Cardiac septum (tissue), 1 donor: ENCODE measurements around the gene RADIL. TPM values are rescaled to one million over a fixed set of nuclear protein-coding genes. Genes with fewer than 3 reads are reported as not detected.
A peak's percentile ranks its signal among the peaks of the same experiment; 100 is the strongest.

Experiments
- DNase-seq: peaks from one replicate; pipeline ENCODE4 v3.0.0-alpha.2; 2020; ENCODE audit warnings: low spot score
- intact Hi-C: fragments of 100-400 bp; cut with DNase I; formaldehyde crosslinking; loops from one replicate; pipeline ENCODE4 v1.14.0; 2022
- total RNA-seq: library from RNA; stranded (reverse); fragmentation: NEBNext Ultra II Directional; extraction: Animal tissue kit (Norgen Biotek cat#: 25700); gene quantifications from one replicate; pipeline ENCODE4 v1.2.1, GENCODE V29; 2021
- donor health status: DM: no; HTN: no; CAD: no.

The RADIL gene
- total RNA-seq, 1 donor from 2014 or later = 2.5 TPM

GRCh38 chr7:4786015-4786414, 97.5 kb downstream of the RADIL start:
- intact Hi-C loops = no loop called here
- DNase-seq = no peak

DNA sequence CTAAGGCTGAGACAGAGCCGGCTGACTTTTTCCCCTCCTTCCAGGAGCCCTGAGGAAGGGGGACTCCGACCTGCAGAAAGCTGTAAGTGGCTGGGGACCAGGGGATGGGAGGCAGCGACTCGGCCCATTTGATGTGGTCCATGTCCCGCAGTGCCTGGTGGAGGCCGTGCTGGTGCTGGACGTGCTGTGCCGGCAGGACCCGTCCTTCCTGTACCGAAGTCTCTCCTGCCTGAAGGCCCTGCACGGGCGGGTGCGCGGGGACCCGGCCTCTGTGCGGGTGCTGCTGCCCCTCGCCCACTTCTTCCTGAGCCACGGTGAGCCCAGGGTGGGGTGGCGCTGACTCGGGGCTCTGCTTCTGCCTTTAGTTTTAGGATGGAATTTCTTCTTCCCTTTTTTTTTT, 98.1 kb downstream of the RADIL start:
- no peak for DNase-seq
- intact Hi-C loops = no loop called here

DNA sequence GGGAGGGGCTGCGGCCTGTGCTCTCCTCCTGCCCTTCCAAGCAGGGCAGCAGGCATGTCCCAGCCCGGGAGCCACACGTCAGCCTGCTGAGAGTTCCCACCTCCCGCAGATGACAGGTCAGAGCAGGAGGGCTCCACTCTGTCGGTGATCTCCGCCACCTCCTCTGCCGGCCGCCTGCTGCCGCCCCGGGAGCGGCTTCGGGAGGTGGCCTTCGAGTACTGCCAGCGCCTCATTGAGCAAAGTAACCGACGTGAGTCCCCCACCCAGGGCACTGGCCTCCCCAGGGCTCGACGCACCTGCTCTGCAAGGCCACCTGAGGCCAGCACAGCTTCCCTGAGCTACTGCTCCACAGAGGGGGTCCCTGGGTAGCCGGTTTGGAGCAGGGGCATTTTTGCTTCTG, 98.7 kb downstream of the RADIL start:
- intact Hi-C loops = no loop called here
- no peak for DNase-seq

DNA sequence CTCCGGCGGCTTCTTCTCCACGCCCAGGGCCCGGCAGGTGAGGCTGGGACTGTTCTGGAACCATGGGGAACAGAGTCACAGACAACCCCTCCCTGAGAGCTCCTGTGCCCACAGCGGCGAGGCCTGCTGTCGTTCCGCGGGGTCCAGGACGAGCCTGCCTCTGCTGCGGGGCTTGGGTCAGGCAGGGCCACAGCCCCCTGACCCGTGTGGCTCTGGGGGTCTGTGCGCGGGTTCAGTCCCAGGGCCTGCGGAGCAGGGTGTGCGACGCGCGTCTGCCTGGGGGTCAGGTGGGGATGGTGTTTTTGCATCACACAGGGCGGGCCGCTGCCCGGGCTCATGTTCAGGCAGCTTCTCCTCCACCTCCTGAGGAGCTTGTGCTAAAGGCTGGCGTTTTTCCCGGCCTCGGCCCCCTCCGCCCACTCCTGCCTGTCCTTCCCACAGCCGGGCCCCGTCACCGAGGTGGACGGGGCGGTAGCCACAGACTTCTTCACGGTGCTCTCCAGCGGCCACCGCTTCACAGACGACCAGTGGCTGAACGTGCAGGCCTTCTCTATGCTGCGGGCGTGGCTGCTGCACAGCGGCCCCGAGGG, 99.7 kb downstream of the RADIL start:
- intact Hi-C loops = no loop called here
- no peak for DNase-seq

DNA sequence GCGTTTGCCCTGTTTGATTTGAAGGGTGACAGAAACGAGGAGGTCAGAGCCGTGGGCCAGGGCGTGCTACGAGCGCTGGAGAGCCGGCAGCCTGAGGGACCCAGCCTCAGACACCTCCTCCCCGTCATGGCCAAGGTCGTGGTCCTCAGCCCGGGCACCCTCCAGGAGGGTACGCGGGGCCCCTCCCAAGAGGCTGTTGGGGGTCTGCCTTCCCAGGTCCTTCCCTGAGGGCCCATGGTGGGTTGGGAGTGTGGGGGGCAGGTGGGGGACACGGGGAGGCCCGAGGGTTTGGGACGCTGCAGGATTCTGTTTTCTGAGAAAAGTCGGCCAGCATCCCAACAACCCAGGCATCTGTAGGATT, 100.2 kb downstream of the RADIL start:
- intact Hi-C loops = no loop called here

DNA sequence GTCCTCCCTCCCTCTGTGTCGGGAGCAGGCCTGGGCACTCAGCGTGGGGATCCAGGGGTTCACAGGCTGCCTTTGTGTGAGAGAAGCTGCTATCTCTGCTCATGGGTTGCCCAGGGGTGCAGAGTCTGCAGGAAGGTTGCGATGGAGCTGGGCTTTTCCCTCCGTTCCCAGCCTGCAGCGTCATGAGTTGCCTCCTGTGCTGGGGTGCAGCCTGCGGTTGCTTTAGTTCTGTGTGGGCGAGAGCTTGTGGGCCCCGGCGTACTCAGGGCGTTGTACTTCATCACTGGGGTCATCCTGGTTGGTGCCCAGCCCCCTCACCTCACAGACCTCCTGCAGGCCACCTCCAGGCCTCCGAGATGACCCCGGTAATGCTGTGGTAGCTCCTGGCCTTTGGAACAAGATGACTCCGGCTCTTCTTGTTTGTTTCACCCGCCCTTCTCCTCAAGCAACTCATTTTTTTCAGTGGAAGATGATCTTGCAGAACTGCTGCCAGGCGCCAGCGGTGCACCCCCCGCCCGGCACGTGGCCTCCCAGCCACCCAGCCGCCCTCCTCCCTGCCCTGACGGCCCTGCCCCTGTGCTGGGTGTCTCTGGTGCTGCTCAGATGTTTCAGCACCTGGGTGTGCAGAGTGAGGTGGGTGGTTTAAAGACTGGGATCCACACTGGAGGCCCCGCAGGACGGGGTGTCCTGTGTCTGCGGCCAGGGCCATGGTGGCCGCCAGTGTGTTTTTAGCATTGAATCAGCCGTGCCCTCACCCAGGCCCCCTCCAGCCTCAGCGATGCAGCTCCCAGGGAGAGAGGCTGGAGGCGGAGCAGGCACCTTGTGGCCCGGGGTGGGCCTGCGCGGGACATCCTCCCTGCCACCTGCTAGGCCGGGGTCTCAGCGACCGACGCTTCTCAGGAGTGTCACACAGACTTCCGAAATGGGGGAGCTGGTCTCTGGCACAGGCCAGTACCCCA, 100.9 kb downstream of the RADIL start:
- no peak for DNase-seq
- intact Hi-C loops = no loop called here

More for the DNA sequence above, 100.2 kb downstream of the RADIL start:
- DNase-seq = no peak

DNA sequence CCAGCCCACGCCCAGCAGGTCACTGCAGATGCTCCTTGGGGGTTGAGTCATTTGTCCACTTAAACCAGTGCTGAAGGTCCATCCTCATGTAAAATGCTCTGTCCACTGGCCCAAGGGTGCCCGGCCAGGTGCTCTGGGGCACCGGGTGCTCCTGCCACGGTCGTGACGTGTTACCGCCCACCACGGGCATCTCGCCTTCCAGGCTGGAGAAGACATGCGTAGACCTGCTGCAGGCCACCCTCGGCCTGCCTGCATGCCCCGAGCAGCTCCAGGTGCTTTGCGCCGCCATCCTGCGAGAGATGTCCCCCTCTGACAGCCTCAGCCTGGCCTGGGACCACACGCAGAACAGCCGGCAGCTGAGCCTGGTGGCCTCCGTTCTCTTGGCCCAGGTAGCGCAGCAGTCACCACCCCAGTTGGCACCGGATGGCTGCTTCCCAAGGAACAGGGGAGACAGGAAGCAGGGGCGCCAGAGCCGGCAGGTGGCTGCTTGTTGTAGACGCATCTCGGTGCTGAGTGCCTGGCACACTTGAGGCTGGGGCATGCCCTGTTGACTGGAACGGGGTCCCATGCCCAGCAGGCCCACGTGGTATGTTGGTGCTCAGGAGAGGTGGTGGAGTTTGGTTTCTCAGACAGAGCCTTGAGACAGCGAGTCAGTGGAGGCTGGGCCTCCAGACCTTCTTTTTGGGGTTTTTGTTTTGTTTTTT, 102.0 kb downstream of the RADIL start:
- intact Hi-C loops = no loop called here
- DNase-seq = no peak

- intact Hi-C loops = loop anchor here (10.0 kb wide), 1 partner anchor 196 kb away; no protein-coding TSS in a partner anchor
- DNase-seq = no peak
Measured at GRCh38 chr7:4779118-4779517, 104.4 kb downstream of the RADIL start.

DNA sequence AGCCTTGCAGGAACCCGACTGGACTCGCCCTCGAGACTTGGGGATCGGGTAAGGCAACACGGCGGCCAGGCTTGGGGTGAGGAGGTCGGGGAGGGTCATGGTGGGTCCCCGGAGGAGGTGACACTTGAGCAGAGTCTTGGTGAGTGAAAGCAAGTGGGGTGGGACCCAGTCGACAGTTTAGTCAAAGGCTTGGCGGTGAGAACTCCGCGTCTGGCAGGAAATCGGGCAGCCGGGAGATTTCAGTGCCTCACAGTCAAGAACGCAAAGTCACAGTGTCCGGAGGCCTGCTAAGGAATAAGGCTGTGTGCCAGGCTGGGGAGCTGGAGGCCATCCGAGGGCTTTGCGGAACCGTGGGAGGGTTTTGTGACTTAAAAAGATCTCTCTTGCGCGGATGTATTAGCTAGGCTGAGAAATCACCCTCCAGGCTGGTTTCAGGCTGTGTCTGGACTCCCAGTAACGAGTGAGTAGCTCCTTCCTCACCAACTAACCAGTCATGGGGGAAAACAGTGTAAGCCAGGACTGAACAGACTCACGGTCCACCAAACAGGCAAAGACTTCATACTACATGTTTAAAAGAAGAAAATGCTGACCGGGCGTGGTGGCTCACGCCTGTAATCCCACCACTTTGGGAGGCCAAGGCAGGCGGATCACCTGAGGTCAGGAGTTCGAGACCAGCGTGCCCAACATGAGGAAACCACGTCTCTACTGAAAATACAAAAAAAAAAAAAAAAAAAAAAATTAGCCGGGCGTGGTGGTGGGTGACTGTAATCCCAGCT, 107.5 kb downstream of the RADIL start:
- intact Hi-C loops = loop anchor here (10.0 kb wide), 1 partner anchor 199 kb away; no protein-coding TSS in a partner anchor
- no peak for DNase-seq

DNA sequence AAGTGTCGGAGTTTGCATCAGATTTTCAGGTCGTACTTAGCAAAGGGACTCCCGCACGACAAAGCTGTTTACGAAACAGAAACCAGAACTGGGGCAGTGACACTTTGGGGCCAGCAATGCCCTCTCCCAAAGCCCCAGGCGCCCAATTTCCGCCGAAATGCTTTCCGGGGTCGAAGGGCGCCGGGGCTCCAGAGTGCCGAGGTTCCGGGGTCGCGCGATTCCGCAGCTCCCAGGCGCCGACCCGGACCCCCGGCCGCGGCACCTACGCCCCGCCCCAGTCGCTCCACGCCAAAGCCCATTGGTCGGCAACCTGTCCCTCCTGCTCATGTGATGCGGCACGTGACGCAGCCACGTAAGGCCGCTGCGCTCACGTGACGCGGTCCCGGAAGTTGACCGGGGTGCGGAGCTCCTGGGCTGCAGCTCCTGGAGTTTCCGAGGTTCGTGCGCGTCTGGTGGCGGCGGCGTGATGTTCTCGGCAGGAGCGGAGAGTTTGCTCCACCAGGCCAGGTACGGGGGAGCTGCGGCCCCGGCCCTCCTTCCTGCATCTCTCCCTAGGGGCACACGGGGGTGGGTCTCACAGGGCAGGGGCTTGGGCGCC, 108.2 kb downstream of the RADIL start, which contains the start of gene AP5Z1:
TSS of gene AP5Z1 (plus strand) at position 374 of the 598 bp plus-strand sequence. CDS start at position 467, 93 bp downstream.
- intact Hi-C loops = loop anchor here (10.0 kb wide), 1 partner anchor 199 kb away; no protein-coding TSS in a partner anchor
- DNase-seq = peak; percentile 98

DNA sequence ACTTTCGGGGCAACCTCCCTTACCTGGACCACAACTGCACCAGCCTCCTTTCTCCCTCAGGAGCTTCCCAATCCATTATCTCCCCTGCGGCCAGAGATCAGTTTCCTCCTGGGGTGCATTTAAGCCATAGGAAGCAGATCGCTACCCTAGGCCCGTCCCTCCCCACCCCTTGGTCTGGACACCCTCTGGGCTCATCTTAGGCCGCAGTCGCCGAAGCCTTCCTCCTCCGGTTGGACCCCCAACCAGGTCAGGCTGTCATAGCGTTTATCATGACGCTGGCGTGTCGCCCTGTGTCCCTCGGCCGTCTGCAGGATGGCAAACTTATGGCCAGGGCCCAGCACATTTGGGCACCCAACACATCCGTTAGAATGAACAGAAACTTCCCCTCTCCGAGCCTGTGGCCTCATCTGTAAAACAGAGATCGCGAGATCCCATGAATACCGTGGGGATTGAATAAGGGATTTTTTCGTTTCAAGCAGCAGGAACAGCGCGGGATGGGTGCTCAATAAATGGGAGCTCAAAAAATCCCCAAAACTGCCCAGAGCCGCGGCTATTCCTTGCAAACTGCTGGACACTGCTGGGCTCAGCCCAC, 108.8 kb downstream of the RADIL start:
- DNase-seq = no peak
- intact Hi-C loops = loop anchor here (10.0 kb wide), 1 partner anchor 200 kb away; no protein-coding TSS in a partner anchor

GRCh38 chr7:4774007-4774406, 109.5 kb downstream of the RADIL start:
- no peak for DNase-seq
- intact Hi-C loops = loop anchor here (10.0 kb wide), 1 partner anchor 201 kb away; no protein-coding TSS in a partner anchor

GRCh38 chr7:4772306-4772705, 111.2 kb downstream of the RADIL start:
- DNase-seq = no peak
- intact Hi-C loops = loop anchor here (10.0 kb wide), 1 partner anchor 202 kb away; no protein-coding TSS in a partner anchor

DNA sequence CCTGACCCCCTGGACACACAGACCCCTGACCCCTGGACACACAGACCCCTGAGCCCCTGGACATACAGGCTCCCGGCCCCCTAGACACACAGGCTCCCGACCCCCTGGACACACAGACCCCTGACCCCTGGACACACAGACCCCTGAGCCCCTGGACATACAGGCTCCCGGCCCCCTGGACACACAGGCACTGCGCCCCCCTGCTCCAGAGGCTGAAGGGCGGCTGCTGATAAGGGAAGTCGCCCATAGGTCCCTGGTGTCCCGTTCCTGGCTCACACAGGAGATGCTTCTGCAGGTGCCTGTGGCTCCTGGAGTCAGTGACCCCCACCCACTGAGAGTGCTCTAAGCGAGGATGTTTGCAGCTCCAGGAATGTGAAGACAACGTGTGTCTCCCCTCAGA, 111.8 kb downstream of the RADIL start:
- intact Hi-C loops = loop anchor here (10.0 kb wide), 1 partner anchor 203 kb away; no protein-coding TSS in a partner anchor
- no peak for DNase-seq

DNA sequence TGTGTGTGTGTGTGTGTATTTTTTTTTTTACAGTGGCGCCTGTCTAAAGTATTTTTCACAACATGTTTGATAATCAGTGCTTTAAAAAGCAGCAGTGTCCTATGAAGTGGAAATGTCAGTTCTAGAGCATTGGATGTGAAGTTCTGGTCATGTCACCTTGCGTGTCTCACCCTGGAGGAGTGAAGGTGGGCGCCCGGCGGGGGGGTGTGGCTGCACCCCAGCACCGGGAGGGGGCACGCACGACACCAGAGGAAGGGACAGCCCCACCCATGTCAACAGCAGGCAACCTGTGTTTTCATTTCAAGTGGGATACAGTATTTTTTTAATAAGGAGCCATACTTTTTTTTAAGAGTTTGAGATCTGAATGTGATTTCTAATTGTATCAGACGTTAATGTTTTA, 112.6 kb downstream of the RADIL start:
- no peak for DNase-seq
- intact Hi-C loops = loop anchor here (10.0 kb wide), 1 partner anchor 204 kb away; no protein-coding TSS in a partner anchor

- no peak for DNase-seq
- intact Hi-C loops = loop anchor here (10.0 kb wide), 1 partner anchor 205 kb away; no protein-coding TSS in a partner anchor
Measured at GRCh38 chr7:4769761-4770160, 113.8 kb downstream of the RADIL start.

GRCh38 chr7:4768597-4769569, 114.6 kb downstream of the RADIL start:
- DNase-seq = no peak
- intact Hi-C loops = no loop called here
